Stimulated activated CD4-positive, alpha-beta T cell treated with anti-CD3 and anti-CD28 coated beads, Interleukin-1b, Interleukin-23, amount 100 ng/mL, for 24 hours (primary cell): ENCODE measurements around the gene CLEC2A.
"Not testable (repeated sequence)": the region's sequence is repeated elsewhere in the genome, so short reads cannot be mapped to it uniquely, and the experiment has no call there.

ENCODE experiments used
- DNase-seq, 4 experiments: peaks; one replicate each; pipeline ENCODE4 v3.0.0-alpha.2; 2020; ENCODE audit warnings: low read depth in 4 of 4, low spot score in 1 of 4

Gene CLEC2A

GRCh38 chr12:9883175-9883574 lies 49.0 kb downstream of the CLEC2A start:
- no peak for DNase-seq

- no peak for DNase-seq
Measured at GRCh38 chr12:9881988-9882387, 50.2 kb downstream of the CLEC2A start.

- DNase-seq, result no peak
Measured at GRCh38 chr12:9881246-9881645, 50.9 kb downstream of the CLEC2A start, which contains the start of gene KLRF2. Gene KLRF2, plus strand, starts transcription at chr12:9881489. Its CDS starts 107 bp downstream, at chr12:9881596.

GRCh38 chr12:9880532-9881078 lies 51.6 kb downstream of the CLEC2A start:
- DNase-seq, result no peak

- not testable (repeated sequence) for DNase-seq
Measured at GRCh38 chr12:9876120-9876519, 56.0 kb downstream of the CLEC2A start.

GRCh38 chr12:9872742-9873141 lies 59.4 kb downstream of the CLEC2A start:
- DNase-seq, result no peak

GRCh38 chr12:9872162-9872561 lies 60.0 kb downstream of the CLEC2A start:
- DNase-seq, result no peak

- no peak for DNase-seq
Measured at GRCh38 chr12:9870286-9870866, 61.8 kb downstream of the CLEC2A start.

GRCh38 chr12:9869307-9870161 lies 62.6 kb downstream of the CLEC2A start, which contains the start of gene CLEC2B:
Gene CLEC2B, minus strand, starts transcription at chr12:9869354.
- DNase-seq, result no peak

GRCh38 chr12:9868951-9869306 lies 63.2 kb downstream of the CLEC2A start:
- no peak for DNase-seq

- no peak for DNase-seq
Measured at GRCh38 chr12:9868311-9868801, 63.8 kb downstream of the CLEC2A start.

- no peak for DNase-seq
Measured at GRCh38 chr12:9867531-9867930, 64.6 kb downstream of the CLEC2A start.

- DNase-seq, result no peak
Measured at GRCh38 chr12:9866860-9867269, 65.3 kb downstream of the CLEC2A start.

- DNase-seq, result no peak
Measured at GRCh38 chr12:9864913-9865675, 67.1 kb downstream of the CLEC2A start.
